EH (cell line): ENCODE measurements around the gene GUCY2F.

Experiments used
- DNase-seq: peaks from one replicate; pipeline ENCODE4 v3.0.0-alpha.2; 2015; ENCODE audit warnings: low read depth

GUCY2F gene

GRCh38 chrX:109481986-109482385 is at the start of gene GUCY2F:
GUCY2F (minus strand) TSS chrX:109482086; CDS start chrX:109475936, 6,150 bp downstream.
- DNase-seq = no peak

GRCh38 chrX:109519001-109519400 is 37.1 kb upstream of the GUCY2F start:
- no peak for DNase-seq

DNA sequence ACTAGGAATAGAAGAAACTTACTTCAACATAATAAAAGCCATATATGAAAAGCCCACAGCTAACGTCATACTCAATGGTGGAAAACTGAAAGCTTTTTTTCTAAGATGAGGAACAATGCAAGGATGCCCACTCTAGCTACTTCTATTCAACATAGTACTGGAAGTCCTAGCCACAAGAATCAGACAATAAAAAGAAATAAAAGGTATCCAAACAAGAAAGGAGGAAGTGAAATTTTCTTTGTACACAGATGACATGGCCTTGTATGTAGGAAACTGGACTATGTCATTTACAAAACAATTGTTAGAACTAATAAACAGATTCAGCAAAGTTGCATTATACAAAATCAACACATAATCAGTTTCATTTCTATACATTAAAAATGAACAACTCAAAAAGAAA is 29.2 kb upstream of the GUCY2F start:
- no peak for DNase-seq

DNA sequence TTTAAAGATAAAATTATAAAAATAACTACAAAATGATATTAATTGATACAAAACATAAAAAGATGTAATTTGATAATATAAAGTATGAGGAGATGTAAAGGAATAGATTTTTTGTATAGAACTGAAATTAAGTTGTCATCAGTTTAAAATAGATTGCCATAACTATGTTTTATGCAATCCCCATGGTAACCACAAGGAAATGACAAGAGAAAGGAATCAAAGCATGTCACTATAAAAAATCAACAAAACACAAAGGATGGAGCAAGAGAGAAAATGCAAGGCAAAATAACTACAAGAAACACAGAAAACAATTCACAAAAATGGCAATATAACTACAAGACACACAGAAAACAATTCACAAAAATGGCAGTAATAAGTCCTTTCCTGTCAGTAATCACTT is 27.0 kb upstream of the GUCY2F start:
- no peak for DNase-seq

DNA sequence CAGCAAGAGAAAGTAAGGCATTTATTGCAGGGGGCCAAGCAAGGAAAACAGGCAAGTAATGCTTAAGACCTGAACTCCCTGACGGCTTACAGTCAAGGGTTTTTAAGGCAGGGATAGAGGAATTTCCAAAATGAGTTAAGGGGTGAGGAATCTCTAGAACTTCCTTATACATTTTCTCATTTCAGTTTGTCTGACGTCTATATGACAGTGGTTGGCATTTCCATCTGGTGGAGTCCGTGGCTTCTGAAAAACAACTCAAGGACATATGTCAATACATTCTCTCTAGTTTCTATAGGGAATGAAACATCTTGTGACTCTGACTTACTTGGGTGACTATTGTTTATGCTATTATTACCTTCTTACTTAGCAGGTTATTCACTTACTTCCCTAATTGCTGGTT is 19.3 kb upstream of the GUCY2F start:
- no peak for DNase-seq

DNA sequence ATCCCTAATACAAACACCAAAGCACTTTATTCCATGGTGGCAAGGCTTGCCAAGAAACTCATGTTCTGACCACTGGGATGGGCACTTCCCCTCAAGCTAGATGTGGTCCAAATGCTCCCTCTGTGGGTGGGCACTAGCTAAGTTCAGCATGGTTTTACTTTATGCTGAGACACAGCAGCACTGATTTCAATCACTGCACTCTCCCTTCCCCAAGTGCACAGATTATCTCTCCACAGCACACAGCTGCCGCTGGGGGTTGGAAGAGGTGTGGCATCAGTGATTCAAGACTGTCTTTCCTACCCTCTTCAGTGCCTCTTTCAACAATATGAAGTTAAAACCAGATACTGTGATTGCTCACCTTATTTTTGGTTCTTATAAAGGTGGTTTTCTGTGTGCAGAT is 16.5 kb upstream of the GUCY2F start:
- no peak for DNase-seq

GRCh38 chrX:109489174-109489573 is 7.3 kb upstream of the GUCY2F start:
- no peak for DNase-seq

GRCh38 chrX:109487640-109488039 is 5.8 kb upstream of the GUCY2F start:
- no peak for DNase-seq

GRCh38 chrX:109485470-109486340 is 3.8 kb upstream of the GUCY2F start:
- DNase-seq = peak; percentile 62

- DNase-seq = no peak
These were observed 3.0 kb upstream of the GUCY2F start for GRCh38 chrX:109484886-109485285.

DNA sequence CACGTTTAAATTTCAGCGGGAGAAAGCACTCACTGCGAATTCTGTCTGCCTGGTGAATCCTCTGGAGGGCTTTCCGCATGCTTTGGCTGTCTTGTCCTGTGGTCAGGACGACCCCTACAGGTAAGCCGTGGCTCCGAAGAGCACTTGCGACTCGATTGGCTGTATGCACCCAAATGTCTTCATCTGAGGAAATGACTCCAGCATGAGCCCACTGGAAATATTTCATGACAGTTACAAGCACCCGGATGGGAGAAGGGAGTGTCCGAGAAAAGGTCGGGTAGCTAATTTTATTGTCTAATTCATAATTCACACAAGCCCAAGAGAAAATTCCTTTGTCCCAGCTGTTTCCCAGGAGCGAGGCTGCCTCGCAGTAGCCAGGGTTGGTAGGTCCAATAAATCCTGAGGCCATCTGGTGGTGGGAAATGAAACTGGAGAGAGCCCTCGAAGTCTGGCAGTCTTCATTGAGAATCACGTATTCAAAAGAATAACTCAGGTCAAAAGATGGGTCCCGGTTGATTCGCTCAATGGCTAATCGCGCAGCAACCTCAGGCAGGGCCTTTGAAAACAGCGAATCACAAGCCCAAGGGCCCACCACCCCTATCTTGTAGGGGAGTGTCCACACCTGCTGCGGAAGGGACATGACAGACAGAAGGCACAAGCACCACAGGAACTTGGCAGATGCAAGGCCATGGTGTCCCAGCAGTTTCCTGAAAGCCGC is 6.6 kb downstream of the GUCY2F start:
- peak; percentile 38 for DNase-seq

DNA sequence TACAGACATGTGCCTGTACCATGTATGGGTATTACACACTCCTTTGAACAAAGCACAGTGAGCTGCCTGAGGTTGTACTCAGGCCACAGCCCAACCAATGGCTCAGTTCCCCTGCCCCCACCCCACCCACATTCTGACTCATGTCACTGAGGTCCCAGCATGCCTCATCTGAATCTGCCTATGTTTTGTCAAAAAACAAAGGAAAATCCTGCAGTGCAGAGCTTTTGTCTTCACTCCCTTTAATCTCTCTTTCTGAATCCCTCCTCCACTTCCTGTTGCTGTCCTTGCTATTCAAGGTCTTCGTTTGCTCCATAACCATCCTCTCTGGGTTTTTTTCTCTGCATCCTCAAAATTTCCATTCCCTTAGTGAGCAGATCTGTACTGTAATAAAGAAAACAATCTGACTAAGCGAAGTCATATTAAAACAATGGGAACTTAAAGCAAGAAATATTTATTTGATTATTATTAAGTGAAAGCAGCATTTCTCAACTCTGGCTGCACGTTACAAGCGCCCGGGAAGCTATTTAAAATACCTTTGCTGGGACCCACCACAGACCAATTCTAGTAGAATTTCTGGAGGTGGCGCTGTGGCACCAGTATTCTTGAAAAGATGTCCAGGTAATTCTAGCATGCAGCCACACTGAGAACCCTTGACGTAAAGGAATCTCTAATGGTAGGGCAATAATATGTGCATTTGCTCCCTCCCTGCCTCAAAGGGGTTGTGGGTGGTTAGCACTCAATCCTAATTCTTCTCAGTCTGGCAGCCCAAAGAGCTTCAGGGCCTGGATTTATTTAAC is 8.7 kb downstream of the GUCY2F start:
- DNase-seq = peak; percentile 51

DNA sequence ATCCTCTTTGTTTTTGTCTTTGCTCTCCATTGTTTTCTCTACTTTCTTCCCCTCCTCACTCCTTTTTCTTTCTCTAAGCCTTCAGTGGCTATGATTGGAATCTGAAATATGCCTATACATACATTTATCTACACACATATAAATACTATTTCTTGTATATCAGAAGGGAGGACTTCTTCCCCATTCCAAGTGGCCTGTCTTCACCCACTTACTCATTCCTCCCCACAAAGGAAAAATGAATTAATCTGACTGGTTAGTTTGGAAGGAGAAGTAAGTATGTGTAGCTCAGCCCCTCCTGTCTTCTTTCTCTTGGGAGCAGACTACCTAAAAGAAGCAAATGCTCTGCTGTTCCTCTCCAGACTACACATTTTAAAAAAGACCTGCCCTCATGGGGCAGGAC is 17.7 kb downstream of the GUCY2F start:
- no peak for DNase-seq

GRCh38 chrX:109463784-109464183 is 18.1 kb downstream of the GUCY2F start:
- no peak for DNase-seq

GRCh38 chrX:109448282-109448938 is 33.5 kb downstream of the GUCY2F start:
- no peak for DNase-seq

- DNase-seq = no peak
These were observed 40.6 kb downstream of the GUCY2F start for GRCh38 chrX:109441266-109441665.

GRCh38 chrX:109440475-109440874 is 41.4 kb downstream of the GUCY2F start:
- DNase-seq = no peak

DNA sequence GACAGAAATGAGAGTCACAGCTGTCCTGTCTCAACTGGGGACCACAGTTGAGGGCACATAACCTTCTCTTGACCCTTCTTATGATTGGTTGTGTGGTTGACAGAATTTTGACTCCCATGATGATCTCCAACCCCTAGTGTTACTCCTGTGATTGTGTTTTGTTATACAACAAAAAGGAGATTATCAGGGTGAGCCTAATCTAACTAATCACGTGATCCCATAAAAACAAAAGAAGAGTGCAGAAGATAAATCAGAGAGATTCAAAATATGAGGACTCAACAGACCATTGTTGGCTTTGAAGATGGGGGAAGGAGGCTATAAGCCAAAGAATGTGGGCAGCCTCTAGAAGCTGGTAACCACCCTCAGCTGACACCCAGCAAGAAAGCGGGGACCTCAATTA is 72.7 kb downstream of the GUCY2F start:
- DNase-seq = no peak

DNA sequence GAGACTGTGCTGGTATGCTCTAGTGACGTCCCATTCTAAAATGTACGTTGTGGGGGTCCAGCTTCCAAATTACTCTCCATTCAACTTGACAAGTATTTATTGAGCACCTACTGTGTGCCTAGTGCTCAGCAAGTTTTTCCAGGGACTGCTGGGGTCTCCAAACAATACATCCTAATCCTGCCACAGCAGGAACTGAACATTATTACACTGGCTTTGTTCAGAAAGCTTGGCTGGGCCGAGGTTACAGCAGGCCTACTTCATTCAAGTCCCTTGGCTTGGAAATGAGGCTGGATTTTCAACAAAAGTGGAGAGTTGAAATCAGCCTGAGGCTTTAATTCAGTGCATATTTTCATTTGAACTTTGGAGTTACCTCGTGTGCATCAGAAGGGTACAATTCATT is 78.0 kb downstream of the GUCY2F start:
- no peak for DNase-seq

DNA sequence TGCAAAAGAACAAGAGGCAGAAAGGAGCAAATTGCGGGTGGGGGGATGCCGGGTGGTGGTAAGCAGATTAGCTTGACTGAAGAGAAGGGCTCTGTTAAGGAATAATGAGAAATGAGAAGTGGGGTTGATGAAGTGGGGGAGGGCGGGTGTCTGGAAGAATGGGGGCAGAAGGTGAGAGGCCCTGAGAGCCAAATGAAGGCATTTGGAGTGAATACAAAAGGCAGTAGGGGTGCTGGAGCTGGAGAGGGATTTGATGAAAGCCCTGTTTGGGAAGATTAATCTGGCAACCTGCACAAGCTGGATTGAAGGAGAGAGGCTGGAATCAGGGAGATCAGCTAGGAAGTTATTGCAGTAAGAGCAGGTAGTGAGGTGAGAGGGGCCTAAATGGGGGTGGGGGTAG is 82.1 kb downstream of the GUCY2F start:
- DNase-seq = no peak

- DNase-seq = no peak
These were observed 83.1 kb downstream of the GUCY2F start for GRCh38 chrX:109398833-109399232.

DNA sequence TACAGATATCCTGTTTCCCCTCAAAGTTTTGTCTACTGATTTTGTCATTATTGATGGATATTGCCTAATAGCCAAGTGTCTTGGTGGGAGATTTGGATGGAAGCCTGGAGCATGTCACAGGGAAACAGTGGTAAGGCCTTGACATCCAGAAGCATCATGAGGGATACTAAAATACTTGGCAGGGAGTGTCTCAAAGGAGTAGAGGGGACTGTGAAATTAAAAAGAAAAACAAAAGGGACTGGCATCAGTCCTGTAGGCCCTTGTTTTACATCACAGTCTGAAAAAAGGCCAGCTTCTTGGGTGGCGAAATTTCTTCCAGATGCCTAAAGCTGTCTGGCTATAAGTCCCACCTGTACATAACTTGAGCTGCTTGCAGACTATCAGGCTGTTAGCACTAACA is 83.8 kb downstream of the GUCY2F start:
- DNase-seq = no peak
